HG03025 (cell line): ENCODE measurements around the gene ZNF346.
"Not testable (repeated sequence)": the region's sequence is repeated elsewhere in the genome, so short reads cannot be mapped to it uniquely, and the experiment has no call there.

Experiments used
- ATAC-seq: cut with Tn5 transposase; IDR thresholded peaks from one replicate; pipeline ENCODE4 v1.9.1; 2021; ENCODE audit warnings: mild to moderate bottlenecking, moderate library complexity; ENCODE audit not compliant: unreplicated experiment, low FRiP score

The ZNF346 gene

DNA sequence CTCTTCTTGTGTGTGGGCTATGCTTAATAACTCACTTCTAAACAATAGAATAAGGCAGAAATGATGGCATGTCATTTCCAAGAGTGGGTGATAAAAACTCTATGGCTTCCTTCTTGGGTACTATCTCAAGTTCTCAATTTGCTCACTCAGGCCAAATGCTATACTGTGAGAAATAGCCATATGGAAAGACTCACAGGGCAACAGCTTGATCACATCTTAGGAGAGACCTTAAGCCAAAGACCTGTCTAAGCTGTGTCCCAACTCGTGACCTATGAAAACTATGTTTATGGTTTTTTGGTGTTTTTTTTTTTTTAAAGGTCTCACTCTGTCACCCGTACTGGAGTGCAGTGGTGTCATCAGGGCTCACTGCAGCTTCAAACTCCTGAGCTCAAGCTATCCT, 13.8 kb upstream of the ZNF346 start:
- no peak for ATAC-seq

DNA sequence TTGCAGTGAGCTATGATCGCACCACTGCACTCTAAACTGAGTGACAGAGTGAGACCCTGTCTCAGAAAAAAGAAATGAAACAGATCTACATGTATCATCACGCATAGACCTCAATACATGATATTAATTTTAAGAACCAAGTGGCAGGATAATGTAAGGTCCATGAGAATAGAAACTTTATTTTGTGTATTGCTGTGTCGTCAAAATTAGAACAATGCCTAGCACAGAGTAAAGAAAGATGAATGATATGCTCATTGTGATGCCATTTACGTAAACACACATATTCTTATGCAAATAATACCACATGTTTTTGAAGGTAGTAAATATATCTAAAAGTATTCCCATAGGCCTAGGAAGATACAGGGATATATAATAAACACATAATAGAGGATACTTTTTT, 12.3 kb upstream of the ZNF346 start:
- ATAC-seq, result no peak

DNA sequence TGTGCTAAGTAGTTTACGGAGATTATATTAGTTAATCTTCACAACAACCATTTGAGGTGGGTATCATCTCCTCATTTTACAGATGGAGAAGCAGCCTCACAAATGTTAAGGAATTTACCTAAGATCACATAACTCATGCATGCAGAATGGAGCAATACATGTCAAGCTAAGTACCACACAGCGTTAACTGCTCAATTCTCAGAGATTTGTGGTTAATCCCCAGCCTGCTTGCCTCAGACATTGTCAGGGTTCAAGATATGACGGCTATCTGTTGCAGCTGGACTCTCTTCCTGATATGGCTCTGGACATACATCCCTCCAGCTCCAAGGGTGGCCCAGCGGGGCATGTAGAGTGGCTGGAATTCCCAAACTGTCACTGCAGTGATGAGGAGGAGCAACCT, 7.3 kb upstream of the ZNF346 start:
- ATAC-seq, result no peak

DNA sequence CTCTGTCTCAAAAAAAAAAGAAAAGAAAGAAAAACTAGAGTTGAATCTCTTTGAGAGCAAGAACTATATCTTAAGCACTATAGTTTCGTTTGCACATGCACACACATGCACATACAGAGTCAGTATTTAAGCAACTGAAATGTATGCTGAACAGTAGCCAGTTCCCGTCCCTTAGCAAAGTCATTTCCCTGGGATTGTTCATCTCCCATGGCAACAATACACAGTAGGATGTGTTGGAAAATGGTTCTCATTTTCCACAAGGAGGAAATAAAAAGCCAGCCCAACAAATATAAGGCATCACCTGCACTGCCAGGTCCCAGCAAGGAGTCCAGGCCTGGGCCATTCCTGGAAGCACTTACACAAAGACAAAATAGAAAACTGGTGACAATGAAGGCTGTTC, 4.2 kb upstream of the ZNF346 start:
- ATAC-seq, result no peak

DNA sequence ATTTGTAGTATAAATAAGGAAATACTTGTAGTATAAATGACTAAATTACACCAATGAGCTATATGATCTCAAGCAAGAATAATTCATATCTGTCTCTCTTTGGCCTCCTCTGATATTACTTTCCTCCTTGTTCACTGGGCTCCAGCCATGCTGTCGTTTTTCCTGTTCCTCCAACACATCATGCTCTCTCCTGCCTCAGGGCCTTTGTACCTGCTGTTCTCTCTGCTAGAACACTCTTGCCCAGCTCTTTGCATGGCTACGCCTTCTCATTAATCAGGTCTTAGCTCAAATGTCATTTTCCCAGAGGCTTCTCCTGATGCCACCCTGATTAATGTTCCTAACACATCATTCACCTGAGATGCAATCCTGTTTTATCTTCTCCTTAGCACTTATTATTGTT, 2.5 kb upstream of the ZNF346 start:
- ATAC-seq, result no peak

DNA sequence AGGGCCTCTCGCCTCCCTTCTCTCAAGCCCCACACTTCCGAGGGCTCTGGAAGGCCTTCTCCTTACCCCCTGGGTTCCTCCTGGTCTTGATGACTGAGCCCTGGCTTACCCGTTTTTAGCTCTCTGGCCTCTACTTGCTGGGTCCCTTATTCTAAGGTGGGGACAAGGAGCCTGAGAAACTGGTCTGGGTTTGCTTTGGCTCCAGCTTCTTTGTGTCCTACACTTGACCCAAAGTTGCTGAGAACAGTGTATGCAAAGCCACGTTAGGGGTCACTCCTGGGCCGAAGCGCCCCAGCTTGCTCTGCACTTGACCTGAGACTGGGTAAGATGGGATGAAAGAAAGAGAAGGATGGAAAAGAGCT, 788 bp downstream of the ZNF346 start:
- no peak for ATAC-seq

DNA sequence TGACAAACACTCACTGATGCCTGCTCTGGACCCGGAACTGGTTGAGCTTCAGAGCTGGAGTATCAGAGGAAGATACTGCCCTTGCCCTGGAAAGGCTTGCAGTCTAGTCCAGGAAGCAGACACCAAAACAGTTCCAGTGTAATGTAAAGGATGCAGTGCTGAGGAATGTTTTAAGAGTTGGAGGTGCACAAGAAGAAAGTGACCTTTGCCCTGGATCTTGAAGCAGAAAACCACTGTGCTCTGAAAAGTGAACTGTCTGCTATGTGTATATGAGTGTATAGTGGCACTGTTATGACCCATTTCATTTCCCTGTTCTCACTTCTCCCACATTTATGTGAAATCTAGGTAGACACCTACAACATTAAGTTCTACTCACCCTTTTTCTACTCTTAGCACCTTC, 2.1 kb downstream of the ZNF346 start:
- no peak for ATAC-seq

DNA sequence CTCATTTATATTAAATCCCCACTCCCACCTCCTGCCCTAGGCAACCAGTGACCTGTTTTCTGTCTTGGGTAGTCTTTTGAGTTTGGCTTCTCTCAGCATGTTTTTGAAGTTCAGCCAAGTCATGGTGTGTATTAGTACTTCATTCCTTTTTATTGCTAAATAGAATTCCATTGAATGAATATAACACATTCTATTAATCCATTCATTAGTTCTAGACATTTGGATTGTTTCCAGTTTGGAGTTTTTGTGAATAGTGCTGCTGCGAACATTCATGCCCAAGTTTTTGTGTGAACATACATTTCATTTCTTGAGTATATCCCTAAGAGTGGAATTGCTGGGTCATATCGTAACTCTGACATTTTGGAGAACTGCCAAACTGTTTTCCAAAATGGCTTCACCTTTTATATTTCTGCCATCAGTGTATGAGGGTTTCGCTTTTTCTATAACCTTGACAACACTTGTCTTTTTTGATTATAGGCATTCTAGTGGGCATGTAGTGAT, 2.7 kb downstream of the ZNF346 start:
- no peak for ATAC-seq

DNA sequence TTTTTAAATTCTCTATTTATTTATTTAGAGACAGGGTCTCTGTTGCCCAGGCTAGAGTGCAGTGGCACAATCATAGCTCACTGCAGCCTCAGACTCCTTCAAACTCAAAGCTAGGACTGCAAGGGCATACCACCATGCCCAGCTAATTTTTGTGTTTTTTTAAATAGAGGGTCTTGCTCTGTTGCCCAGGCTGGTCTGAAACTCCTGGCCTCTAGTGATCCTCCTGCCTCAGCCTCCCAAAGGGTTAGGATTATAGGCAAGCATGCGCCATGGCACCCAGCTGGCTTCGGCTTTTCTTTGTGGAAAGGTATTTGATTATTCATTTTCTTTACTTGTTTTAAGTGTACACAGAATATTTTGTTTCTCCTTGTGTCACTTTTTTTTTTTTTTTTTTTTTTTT, 5.2 kb downstream of the ZNF346 start:
- no peak for ATAC-seq

DNA sequence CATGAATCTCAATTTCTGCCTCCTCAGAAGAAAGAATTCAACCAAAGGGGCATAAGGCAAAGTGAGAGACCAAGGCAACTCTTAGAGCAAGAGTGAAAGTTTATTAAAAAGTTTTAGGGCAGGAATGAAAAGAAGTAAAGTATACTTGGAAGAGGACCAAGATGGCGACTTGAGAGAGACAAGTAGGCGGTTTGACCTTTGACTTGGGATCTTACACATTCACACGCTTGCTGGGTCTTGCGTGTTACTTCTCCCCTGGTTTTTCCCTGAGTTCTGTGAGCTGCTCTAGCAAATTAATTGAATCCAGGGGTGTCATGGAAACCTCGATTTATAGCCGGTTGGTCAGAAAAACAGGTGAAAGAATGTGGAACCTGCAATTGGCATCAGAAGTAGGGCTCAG, 7.0 kb downstream of the ZNF346 start:
- ATAC-seq, result no peak

DNA sequence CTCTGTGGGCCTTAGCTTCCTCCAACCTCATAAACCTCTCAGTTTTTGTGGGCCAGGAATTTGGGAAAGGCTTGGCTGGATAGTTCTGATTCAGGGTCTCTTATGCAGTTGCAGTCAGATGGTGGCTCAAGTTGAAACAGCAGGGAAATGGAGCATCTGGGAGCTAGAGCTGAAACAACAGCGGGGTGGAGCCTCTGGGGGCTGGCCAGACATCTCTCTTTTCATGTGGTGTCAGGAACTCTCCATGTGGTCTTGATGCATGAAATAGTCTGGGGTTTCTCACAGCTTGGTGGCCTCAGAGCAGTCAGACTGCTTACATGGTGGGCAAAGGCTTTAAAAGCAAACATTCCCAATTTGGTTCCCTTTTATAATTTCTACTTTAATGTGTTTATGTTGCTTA, 13.5 kb downstream of the ZNF346 start:
- no peak for ATAC-seq

DNA sequence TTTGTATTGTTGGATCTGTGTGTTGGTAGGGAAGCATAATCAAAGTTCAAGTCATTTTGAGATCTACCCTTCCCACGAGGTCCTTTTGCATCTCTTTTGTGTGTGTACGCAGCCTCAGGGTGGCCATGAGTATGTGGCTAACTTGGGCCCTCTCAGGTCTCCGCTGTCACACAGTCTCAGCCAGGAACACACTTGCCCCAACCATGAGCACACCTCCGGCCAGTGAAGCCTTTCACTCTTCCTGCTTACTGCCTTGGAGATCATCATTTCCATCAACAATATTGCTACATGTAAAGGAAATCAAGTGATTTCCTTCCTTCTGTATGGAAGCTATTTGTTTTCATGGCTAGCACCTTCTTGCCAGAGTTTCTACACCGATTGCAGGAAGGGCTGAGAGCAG, 13.9 kb downstream of the ZNF346 start:
- ATAC-seq, result no peak

DNA sequence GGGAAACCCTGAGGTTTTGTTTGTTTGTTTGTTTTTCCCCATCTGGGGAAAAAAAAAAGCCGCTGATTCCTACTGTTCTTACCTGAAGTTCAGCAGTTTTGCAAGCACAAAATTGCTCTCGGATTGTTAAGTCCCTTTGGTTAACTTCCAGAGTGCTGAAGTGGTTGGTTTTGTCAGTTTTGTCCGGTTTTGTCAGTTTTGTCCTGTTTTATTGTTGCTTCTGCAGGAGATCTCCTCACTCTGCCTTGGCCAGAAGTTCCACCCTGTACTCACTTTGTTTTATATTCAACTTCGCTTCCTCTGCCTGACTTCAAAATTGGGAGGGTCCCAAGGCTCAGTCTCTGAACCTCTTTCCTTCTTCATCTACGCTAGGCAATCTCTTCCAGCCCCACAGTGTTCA, 14.4 kb downstream of the ZNF346 start:
- ATAC-seq, result no peak

DNA sequence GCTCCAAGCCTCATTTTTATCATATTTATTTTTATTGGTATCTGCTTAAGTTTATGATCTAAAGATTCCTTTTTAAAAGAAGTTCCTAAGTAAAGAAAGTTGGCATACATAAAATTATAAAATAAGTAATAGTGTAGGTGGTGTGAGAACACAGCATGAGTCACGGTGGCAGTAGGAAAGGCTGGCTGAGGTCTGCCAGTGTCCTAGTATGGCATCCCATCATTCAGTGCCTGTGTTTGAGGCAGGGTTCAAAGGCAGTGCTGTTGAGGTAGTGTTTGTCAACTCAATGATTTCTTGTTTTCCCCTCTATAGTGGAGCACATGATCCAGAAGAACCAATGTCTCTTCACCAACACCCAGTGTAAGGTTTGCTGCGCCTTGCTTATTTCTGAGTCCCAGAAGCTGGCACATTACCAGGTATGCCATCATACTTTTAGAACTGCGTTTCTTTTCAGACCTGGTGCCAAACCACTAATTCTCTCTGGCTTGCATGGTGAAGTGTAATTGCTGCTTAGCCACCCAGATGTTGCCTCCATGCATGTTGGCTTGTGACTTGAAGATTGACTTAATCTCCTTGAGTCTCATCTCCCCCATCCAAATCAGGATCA, 18.4 kb downstream of the ZNF346 start:
- ATAC-seq, result no peak

DNA sequence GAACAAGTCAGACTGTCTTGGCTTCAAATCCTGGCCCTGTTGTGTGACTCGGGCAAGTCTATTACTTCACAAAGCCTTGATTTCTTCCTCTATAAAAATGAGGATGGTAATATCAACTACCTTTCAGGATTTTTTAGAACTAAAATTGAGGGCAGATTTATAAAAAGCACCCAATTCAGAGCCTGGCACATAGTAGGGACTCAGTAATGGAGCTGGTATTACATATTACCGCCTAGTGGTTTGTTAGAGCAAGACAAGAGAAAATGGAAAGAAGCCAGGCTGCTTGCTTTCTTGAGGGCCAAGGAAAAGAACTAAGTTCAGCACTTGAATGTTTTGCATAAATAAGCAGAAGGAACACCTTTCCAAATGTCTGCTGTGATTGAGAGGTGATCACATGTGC, 19.4 kb downstream of the ZNF346 start:
- no peak for ATAC-seq

DNA sequence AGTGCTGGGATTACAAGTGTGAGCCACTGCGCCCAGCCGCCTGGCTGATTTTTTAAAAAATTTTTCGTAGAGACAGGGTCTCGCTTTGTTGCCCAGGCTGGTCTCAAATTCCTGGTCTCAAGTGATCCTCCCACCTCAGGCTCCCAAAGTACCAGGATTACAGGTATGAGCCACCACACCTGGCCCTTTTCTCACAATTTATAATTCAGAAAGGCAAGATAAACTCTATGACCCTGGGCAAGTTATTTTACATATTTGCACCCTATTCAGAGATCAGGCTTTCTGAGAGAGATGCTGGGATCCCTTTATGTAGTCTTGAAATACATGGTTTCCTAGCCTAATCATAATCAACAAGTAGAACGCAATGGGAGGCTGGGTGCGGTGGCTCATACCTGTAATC, 20.6 kb downstream of the ZNF346 start:
- ATAC-seq, result no peak

DNA sequence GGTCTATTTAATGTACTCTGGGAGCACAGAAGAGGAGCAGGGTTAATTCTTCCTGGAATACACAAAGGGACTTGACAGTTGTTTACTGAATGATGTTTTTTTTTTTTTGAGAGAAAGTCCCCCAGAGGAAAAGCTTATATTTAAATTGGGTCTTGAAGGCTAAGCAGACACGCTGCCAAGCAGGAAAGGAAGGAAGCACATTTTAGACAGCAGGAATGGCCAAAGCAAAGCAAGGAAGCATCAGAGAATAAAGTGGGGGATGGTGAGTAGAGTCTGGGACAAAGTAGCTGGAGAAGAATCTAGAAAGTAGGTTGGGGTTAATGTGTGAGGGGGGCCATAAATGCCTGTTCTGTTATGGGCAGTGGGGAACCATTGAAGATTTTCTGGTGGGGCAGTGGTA, 21.5 kb downstream of the ZNF346 start:
- no peak for ATAC-seq

DNA sequence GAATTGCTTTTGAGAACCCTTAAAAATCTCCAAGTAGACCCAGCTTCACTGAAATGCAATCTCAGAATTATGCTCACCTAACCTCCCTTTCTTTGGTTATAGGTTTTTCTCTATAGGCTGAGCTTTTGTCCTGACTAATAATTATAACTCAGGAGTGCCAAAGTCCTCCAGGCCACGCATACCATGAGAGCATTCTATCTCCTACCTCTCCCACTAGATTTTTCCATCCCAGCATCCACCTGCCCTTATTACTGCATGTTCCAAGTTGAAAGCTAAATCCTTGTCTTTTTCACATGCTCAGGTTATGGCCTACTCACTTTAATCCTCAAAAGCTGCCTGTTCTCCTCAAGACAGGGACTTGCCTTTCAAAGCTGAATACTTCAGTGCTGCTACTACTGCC, 22.1 kb downstream of the ZNF346 start:
- ATAC-seq, result no peak

DNA sequence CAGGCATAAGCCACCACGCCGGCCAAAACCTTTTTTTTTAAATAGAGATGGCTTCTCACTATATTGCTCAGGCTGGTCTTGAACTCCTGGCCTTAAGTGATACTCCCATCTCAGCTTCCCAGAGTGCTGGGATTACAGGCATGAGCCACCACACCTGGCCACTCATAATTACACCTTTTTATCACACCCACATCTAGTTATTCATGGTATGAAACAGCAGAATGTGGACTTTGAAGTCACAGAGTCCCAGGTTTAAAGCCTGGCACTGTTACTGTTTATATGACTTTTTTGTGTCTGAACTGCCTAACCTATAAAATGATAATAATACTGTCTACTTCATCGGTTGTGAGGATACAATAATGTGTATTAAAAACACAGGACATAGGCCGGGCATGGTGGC, 23.1 kb downstream of the ZNF346 start:
- ATAC-seq, result no peak

DNA sequence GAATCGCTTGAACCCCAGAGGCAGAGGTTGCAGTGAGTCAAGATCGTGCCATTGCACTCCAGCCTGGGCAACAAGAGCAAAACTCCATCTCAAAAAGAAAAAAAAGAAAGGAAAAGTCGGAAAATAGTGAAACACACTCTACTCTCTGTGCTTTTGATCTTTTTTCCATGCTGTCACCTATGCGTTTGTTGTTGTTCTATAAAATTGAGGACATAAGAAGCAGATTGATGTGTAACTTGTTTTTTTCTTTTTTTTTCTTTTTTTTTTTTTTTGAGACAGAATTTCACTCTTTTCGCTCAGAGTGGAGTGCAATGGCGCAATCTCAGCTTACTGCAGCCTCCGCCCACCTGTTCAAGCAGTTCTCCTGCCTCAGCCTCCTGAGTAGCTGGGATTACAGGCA, 26.0 kb downstream of the ZNF346 start:
- not testable (repeated sequence) for ATAC-seq

DNA sequence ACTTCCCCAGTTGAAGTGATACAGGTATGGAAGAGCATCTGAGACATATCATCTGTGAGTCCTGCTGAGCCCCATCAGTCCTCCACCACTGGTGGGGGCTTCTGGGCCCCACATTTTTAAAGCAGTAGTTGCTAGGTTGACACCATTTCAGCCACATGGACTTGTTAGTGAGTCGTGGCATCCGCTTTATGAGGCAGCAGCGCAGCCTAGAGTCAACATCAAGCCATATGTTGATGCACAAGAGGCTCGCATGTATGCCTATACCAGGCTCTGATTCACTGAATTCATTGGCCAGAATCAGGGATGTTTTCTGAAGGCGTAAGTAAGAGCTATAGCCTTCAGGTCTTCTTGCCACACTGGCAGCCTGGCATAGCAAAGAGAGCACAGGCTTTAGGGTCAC, 26.8 kb downstream of the ZNF346 start:
- no peak for ATAC-seq

DNA sequence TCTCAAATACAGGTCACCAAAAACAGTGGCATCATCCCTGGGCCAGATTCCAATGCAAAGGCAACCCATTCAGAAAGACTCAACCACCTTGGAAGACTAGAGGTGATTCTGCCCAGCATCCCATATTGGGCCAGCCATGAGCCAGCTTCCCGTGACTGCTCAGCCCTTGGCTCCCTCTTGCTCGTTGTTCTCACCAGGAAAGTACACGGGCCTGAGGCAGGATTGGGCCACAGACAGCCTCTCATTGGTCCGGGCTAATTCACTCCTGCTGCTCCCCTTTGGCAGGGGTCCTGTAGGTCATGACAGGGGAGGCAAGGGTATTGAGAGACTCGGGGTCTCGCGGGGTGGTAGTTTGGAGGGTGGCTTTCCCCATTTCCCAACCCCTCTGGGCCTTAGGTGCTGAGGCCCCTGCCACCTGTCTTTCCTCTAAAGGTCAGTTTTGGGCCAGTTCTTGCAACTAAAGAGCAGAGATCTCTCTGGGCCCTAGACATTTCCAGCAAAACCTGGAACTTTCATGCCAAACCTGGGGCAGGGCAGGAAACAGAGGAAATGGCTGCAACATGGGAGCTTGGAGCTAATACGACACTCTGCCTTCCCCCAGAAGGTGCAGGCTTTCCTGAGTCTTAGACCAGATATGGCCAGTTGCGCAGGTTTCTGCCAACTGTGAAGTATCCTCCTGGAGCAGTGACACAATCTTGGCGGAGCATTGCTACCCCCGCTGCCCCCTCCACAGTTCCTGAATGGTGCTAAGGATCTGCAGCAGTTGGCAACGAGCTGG, 42.2 kb downstream of the ZNF346 start:
- ATAC-seq, result no peak
